Upper lobe of right lung (tissue), 1 donor: ENCODE results near the gene PTN. TPM values are rescaled to one million over a fixed set of nuclear protein-coding genes. Genes with fewer than 3 reads are reported as not detected.

ENCODE experiments used
- ATAC-seq: fragments of 200-7000 bp; cut with Tn5 transposase; one replicate; pipeline ENCODE4 v1.9.1; 2020; ENCODE audit warnings: mild to moderate bottlenecking, moderate library complexity
- DNase-seq: peaks from one replicate; pipeline ENCODE4 v3.0.0-alpha.2; 2020
- H3K27ac ChIP-seq: fragments of 200-600 bp; one replicate; pipeline ENCODE4 v1.8.0; 2022
- H3K27me3 ChIP-seq: fragments of 200-600 bp; one replicate; pipeline ENCODE4 v1.8.0; 2022; ENCODE audit warnings: mild to moderate bottlenecking
- H3K36me3 ChIP-seq: fragments of 200-600 bp; one replicate; pipeline ENCODE4 v1.8.0; 2022
- H3K4me1 ChIP-seq: fragments of 200-600 bp; one replicate; pipeline ENCODE4 v1.8.0; 2022
- H3K4me3 ChIP-seq: fragments of 200-600 bp; one replicate; pipeline ENCODE4 v1.8.0; 2022; ENCODE audit warnings: mild to moderate bottlenecking
- H3K9me3 ChIP-seq: fragments of 200-600 bp; one replicate; pipeline ENCODE4 v1.8.0; 2022
- CTCF ChIP-seq: fragments of 200-600 bp; IDR thresholded peaks from one replicate; pipeline ENCODE4 v1.8.0; 2022; ENCODE audit warnings: antibody characterized with exemption
- intact Hi-C: fragments of 100-400 bp; cut with DNase I; formaldehyde crosslinking; loops from one replicate; pipeline ENCODE4 v1.11.0; 2022
- total RNA-seq: library from RNA; stranded (reverse); fragmentation: NEBNext Ultra II Directional; extraction: Animal tissue kit (Norgen Biotek cat#: 25700); gene quantifications from one replicate; pipeline ENCODE4 v1.2.1, GENCODE V29; 2021
- donor health status: DM: no; HTN: yes; CAD: no; lungs with severe emphysema.

Gene PTN
- total RNA-seq, 1 donor from 2014 or later = 5.4 TPM

GRCh38 chr7:137258552-137258951 lies 85.0 kb downstream of the PTN start:
- Histone ChIP-seq H3K9me3 (no peaks in the 10 kb centered on the region), H3K36me3 (no peaks in the 10 kb centered on the region), H3K27ac (no peak overlapping the region), H3K27me3 (no peaks in the 10 kb centered on the region), H3K4me3 (no peak overlapping the region), H3K4me1 (no peaks in the 10 kb centered on the region)
- ATAC-seq (no peak), DNase-seq (no peak)
- no peak for TF ChIP-seq CTCF
- intact Hi-C loops = no loop called here

- Histone ChIP-seq H3K4me1 (no peaks in the 10 kb centered on the region), H3K27me3 (no peaks in the 10 kb centered on the region), H3K9me3 (no peaks in the 10 kb centered on the region), H3K36me3 (no peaks in the 10 kb centered on the region), H3K4me3 (no peak overlapping the region), H3K27ac (no peak overlapping the region)
- no peak for TF ChIP-seq CTCF
- ATAC-seq = no peak
- no peak for DNase-seq
- intact Hi-C loops = no loop called here
These were observed 88.8 kb downstream of the PTN start for GRCh38 chr7:137254766-137255165.

- Histone ChIP-seq H3K27me3 (no peaks in the 10 kb centered on the region), H3K4me3 (no peak overlapping the region), H3K4me1 (no peaks in the 10 kb centered on the region), H3K9me3 (no peaks in the 10 kb centered on the region), H3K27ac (no peak overlapping the region), H3K36me3 (no peaks in the 10 kb centered on the region)
- intact Hi-C loops = no loop called here
- no peak for DNase-seq
- no peak for ATAC-seq
- TF ChIP-seq CTCF = no peak
These were observed 97.6 kb downstream of the PTN start for GRCh38 chr7:137245890-137246289.

GRCh38 chr7:137245186-137245585 lies 98.3 kb downstream of the PTN start:
- TF ChIP-seq CTCF = no peak
- Histone ChIP-seq H3K9me3 (no peaks in the 10 kb centered on the region), H3K27ac (no peak overlapping the region), H3K27me3 (no peaks in the 10 kb centered on the region), H3K4me3 (no peak overlapping the region), H3K36me3 (no peaks in the 10 kb centered on the region), H3K4me1 (no peaks in the 10 kb centered on the region)
- DNase-seq (no peak), ATAC-seq (no peak)
- intact Hi-C loops = no loop called here

- ATAC-seq (no peak), DNase-seq (no peak)
- no peak for TF ChIP-seq CTCF
- Histone ChIP-seq H3K27ac (no peak overlapping the region), H3K27me3 (no peaks in the 10 kb centered on the region), H3K9me3 (no peaks in the 10 kb centered on the region), H3K36me3 (no peaks in the 10 kb centered on the region), H3K4me1 (no peaks in the 10 kb centered on the region), H3K4me3 (no peak overlapping the region)
- intact Hi-C loops = no loop called here
These were observed 99.8 kb downstream of the PTN start for GRCh38 chr7:137243741-137244140.

- TF ChIP-seq CTCF = no peak
- Histone ChIP-seq H3K4me3 (no peak overlapping the region), H3K9me3 (no peaks in the 10 kb centered on the region), H3K36me3 (no peaks in the 10 kb centered on the region), H3K4me1 (no peaks in the 10 kb centered on the region), H3K27ac (no peak overlapping the region), H3K27me3 (no peaks in the 10 kb centered on the region)
- DNase-seq (no peak), ATAC-seq (no peak)
- intact Hi-C loops = no loop called here
These were observed 100.9 kb downstream of the PTN start for GRCh38 chr7:137242616-137243015.
